Measurements from ENCODE around the gene KYAT1. TPM values are rescaled to one million over a fixed set of nuclear protein-coding genes. Genes with fewer than 3 reads are reported as not detected.

Gene KYAT1
- total and polyA plus RNA-seq, 2 of the 13 experiments (the other 11 are each of a cell fraction or from before 2014, with no cell fraction given), result 9.2 to 46.5 TPM

GRCh38 chr9:128905964-128906363 lies 24.2 kb upstream of the KYAT1 start (continued):
- TF ChIP-seq KIAA2018 (CRISPR knock-in tag; IDR thresholded peaks at IDR 0.05; ENCODE audit: borderline replicate concordance) (no peak), ZSCAN20 (CRISPR knock-in tag; IDR thresholded peaks at IDR 0.05; ENCODE audit: borderline replicate concordance) (no peak), SUZ12 (IDR thresholded peaks at IDR 0.05; ENCODE audit: low read depth, low read length) (no peak), GRHL1 (CRISPR knock-in tag; conservative IDR thresholded peaks at IDR 0.05) (no peak), KAT2B (IDR thresholded peaks at IDR 0.05; ENCODE audit: borderline replicate concordance, low read depth, low read length) (no peak), ZNF562 (CRISPR knock-in tag; IDR thresholded peaks at IDR 0.05; ENCODE audit: borderline replicate concordance) (no peak), ZNF616 (CRISPR knock-in tag; IDR thresholded peaks at IDR 0.05; ENCODE audit: low read depth) (no peak), ZNF17 (CRISPR knock-in tag; IDR thresholded peaks at IDR 0.05) (no peak), ZNF766 (CRISPR knock-in tag; IDR thresholded peaks at IDR 0.05; ENCODE audit: borderline replicate concordance) (no peak), REL (CRISPR knock-in tag; conservative IDR thresholded peaks at IDR 0.05) (no peak), ELF4 (CRISPR knock-in tag; IDR thresholded peaks at IDR 0.05; ENCODE audit: borderline replicate concordance) (no peak), MAZ (IDR thresholded peaks at IDR 0.05; ENCODE audit: borderline replicate concordance, low read depth, low read length) (no peak), MAZ (CRISPR knock-in tag; IDR thresholded peaks at IDR 0.05; ENCODE audit: low read depth) (no peak), FOXA1 (IDR thresholded peaks at IDR 0.05) (no peak), FOXA1 (CRISPR knock-in tag; IDR thresholded peaks at IDR 0.05) (no peak), ASH2L (IDR thresholded peaks at IDR 0.05; ENCODE audit: insufficient read length, low read depth, low read length) (no peak), NFYC (CRISPR knock-in tag; IDR thresholded peaks at IDR 0.05) (no peak), ZNF232 (CRISPR knock-in tag; IDR thresholded peaks at IDR 0.05; ENCODE audit: borderline replicate concordance) (no peak), ZNF572 (CRISPR knock-in tag; IDR thresholded peaks at IDR 0.05) (no peak), HDAC2 (CRISPR knock-in tag; IDR thresholded peaks at IDR 0.05) (no peak)
